MCF 10A (cell line): ENCODE measurements around the gene CLDND1. TPM values are rescaled to one million over a fixed set of nuclear protein-coding genes. Genes with fewer than 3 reads are reported as not detected.

ENCODE experiments used
- BruUV-seq: library from RNA; stranded (reverse); fragments of 400-500 nt; replicated peaks from 2 replicates; lab custom pipeline; 2021; lab: Mats Ljungman, UMichigan
- CTCF ChIA-PET: fragments of 300-600 bp; sonication (Branson Sonifier 250); formaldehyde crosslinking; extraction: SDS; loops from one replicate; lab custom pipeline; 2021; ENCODE audit warnings: antibody characterized with exemption, inconsistent platforms; lab: Yijun Ruan, JAX
- POLR2A ChIA-PET: fragments of 300-600, 350-650 bp; sonication (Branson Sonifier 250); formaldehyde crosslinking; extraction: SDS; loops from one replicate; lab custom pipeline; 2020; ENCODE audit warnings: antibody characterized with exemption, inconsistent platforms; lab: Yijun Ruan, JAX
- DNase-seq: peaks from one replicate; pipeline ENCODE4 v3.0.0-alpha.2; 2018; ENCODE audit not compliant: unreplicated experiment
- H3K27ac Mint-ChIP-seq: one replicate; pipeline ENCODE4 v1.8.0; 2022; ENCODE audit warnings: mild to moderate bottlenecking, low read depth, mixed read lengths; ENCODE audit not compliant: unreplicated experiment
- H3K27me3 Mint-ChIP-seq: one replicate; pipeline ENCODE4 v1.8.0; 2022; ENCODE audit warnings: mixed read lengths; ENCODE audit not compliant: insufficient read depth, unreplicated experiment
- H3K36me3 Mint-ChIP-seq: one replicate; pipeline ENCODE4 v1.8.0; 2022; ENCODE audit warnings: mild to moderate bottlenecking, moderate library complexity, mixed read lengths; ENCODE audit not compliant: insufficient read depth, unreplicated experiment
- H3K4me1 Mint-ChIP-seq: one replicate; pipeline ENCODE4 v1.8.0; 2022; ENCODE audit warnings: mixed read lengths; ENCODE audit not compliant: insufficient read depth, unreplicated experiment
- H3K4me3 Mint-ChIP-seq: one replicate; pipeline ENCODE4 v1.8.0; 2022; ENCODE audit warnings: mild to moderate bottlenecking, moderate library complexity, mixed read lengths; ENCODE audit not compliant: unreplicated experiment
- H3K9me3 Mint-ChIP-seq: one replicate; pipeline ENCODE4 v1.8.0; 2022; ENCODE audit warnings: mixed read lengths; ENCODE audit not compliant: unreplicated experiment
- CTCF ChIP-seq: fragments of 200-600 bp; IDR thresholded peaks from one replicate; pipeline ENCODE4 v1.8.0; 2022; ENCODE audit warnings: antibody characterized with exemption, mild to moderate bottlenecking; ENCODE audit not compliant: unreplicated experiment
- intact Hi-C: fragments of 100-400 bp; cut with micrococcal nuclease; formaldehyde crosslinking; loops from 2 replicates; pipeline ENCODE4 v1.14.1; 2022
- total RNA-seq: library from RNA; stranded (reverse); gene quantifications from 2 replicates; pipeline ENCODE4 v1.2.3, GENCODE V29; 2022

CLDND1 gene
- total RNA-seq, 1 experiment from 2014 or later, result 128 TPM

GRCh38 chr3:98542623-98543022 lies 19.9 kb upstream of the CLDND1 start:
- BruUV-seq, result no TSS peak
- Mint-ChIP-seq H3K9me3 (no peaks in the 10 kb centered on the region), H3K27ac (no peak overlapping the region), H3K4me3 (no peak overlapping the region), H3K27me3 (no peaks in the 10 kb centered on the region), H3K4me1 (no peaks in the 10 kb centered on the region), H3K36me3 (no peaks in the 10 kb centered on the region)
- POLR2A ChIA-PET, result no interaction called here
- no peak for TF ChIP-seq CTCF
- intact Hi-C loops, result no loop called here
- CTCF ChIA-PET, result interaction anchor here (0.6 kb wide), 2 partner anchors 189 to 218 kb away, joined by 4 to 5 read pairs; no protein-coding TSS in a partner anchor
- DNase-seq, result no peak

GRCh38 chr3:98541695-98542094 lies 19.0 kb upstream of the CLDND1 start:
- ChIA-PET CTCF (no interaction called here), POLR2A (no interaction called here)
- H3K36me3 Mint-ChIP-seq, result no peaks in the 10 kb centered on the region
- no TSS peak for BruUV-seq
- no peak overlapping the region for H3K4me3 Mint-ChIP-seq
- no peaks in the 10 kb centered on the region for H3K27me3 Mint-ChIP-seq
- no peak overlapping the region for H3K27ac Mint-ChIP-seq
- TF ChIP-seq CTCF, result no peak
- intact Hi-C loops, result no loop called here
- H3K9me3 Mint-ChIP-seq, result no peaks in the 10 kb centered on the region
- peak; percentile 11 for DNase-seq
- H3K4me1 Mint-ChIP-seq, result no peaks in the 10 kb centered on the region

GRCh38 chr3:98540346-98540745 lies 17.6 kb upstream of the CLDND1 start:
- intact Hi-C loops, result no loop called here
- H3K4me3 Mint-ChIP-seq, result no peak overlapping the region
- H3K36me3 Mint-ChIP-seq, result no peaks in the 10 kb centered on the region
- no peaks in the 10 kb centered on the region for H3K4me1 Mint-ChIP-seq
- ChIA-PET CTCF (no interaction called here), POLR2A (no interaction called here)
- no peaks in the 10 kb centered on the region for H3K27me3 Mint-ChIP-seq
- DNase-seq, result no peak
- H3K9me3 Mint-ChIP-seq, result no peaks in the 10 kb centered on the region
- TF ChIP-seq CTCF, result no peak
- BruUV-seq, result no TSS peak
- H3K27ac Mint-ChIP-seq, result no peak overlapping the region

GRCh38 chr3:98536456-98537017 lies 13.8 kb upstream of the CLDND1 start:
- DNase-seq, result no peak
- Mint-ChIP-seq H3K27me3 (no peaks in the 10 kb centered on the region), H3K4me1 (no peaks in the 10 kb centered on the region), H3K4me3 (no peak overlapping the region), H3K27ac (no peak overlapping the region), H3K36me3 (no peaks in the 10 kb centered on the region), H3K9me3 (no peaks in the 10 kb centered on the region)
- ChIA-PET POLR2A (interaction anchor here (1.3 kb wide), 1 partner anchor 13 kb away, joined by 8 read pairs; the partner anchor contains the start of gene CLDND1), CTCF (interaction anchor here (0.6 to 1.0 kb wide), 7 partner anchors 8 to 1397 kb away, joined by 3 to 4 read pairs (median 3); no protein-coding TSS in a partner anchor)
- intact Hi-C loops, result no loop called here
- no peak for TF ChIP-seq CTCF
- BruUV-seq, result no TSS peak
